A204.1 (cell line): ENCODE measurements around the gene CHI3L1.

ENCODE experiments used
- FAIRE-seq: peaks from 2 replicates; lab custom pipeline; 2012; peaks lifted over from hg19 to GRCh38; lab: Jason Lieb, UNC

CHI3L1 gene

GRCh38 chr1:203133970-203134725 is 52.4 kb downstream of the CHI3L1 start:
- no peak for FAIRE-seq

- FAIRE-seq, result no peak
Observed at GRCh38 chr1:203131548-203132200, 54.8 kb downstream of the CHI3L1 start.

GRCh38 chr1:203130358-203130985 is 56.0 kb downstream of the CHI3L1 start:
- no peak for FAIRE-seq

GRCh38 chr1:203129501-203130231 is 56.8 kb downstream of the CHI3L1 start:
- no peak for FAIRE-seq
